Measurements from ENCODE around the gene KIF17.
A peak's percentile ranks its signal among the peaks of the same experiment; 100 is the strongest.

KIF17 gene

GRCh38 chr1:20670936-20671335 is 46.9 kb downstream of the KIF17 start:
- no peaks in the 10 kb centered on the region for H3K79me2 ChIP-seq (ENCODE audit: control insufficient read depth, insufficient read depth, low read length, unreplicated experiment)
- H3K27me3 ChIP-seq (ENCODE audit: insufficient read depth, low read length), result no peaks in the 10 kb centered on the region
- H3K4me1 ChIP-seq (ENCODE audit: control insufficient read depth, insufficient read depth, low read length, unreplicated experiment), result no peaks in the 10 kb centered on the region
- no peaks in the 10 kb centered on the region for H3K36me3 ChIP-seq (ENCODE audit: insufficient read depth, low read length)
- H3K4me3 ChIP-seq (ENCODE audit: low read depth, low read length), result no peak overlapping the region
- no peak overlapping the region for H3K27ac ChIP-seq (ENCODE audit: low read depth, low read length)
- no peak overlapping the region for H2AFZ ChIP-seq (ENCODE audit: low read length, unreplicated experiment)

DNA sequence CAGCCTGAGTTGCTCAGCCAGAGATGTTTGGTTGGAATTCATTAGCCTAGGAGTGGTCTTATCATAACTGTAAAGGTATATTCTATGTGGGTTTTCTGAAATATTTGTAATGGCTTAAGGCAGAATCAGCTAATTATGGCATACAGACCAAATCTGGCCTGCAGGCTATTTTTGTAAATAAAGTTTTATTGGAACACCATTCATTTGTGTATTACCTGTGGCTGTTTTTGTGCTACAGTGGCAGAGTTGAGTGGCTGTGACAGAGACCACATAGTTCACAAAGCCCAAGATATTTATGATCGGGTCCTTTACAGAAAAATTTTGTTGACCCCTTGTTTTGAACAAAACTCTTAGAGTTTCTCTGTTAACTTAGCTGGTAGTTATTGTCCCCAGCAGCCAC is 49.2 kb downstream of the KIF17 start:
- no peak overlapping the region for H2AFZ ChIP-seq (ENCODE audit: low read length, unreplicated experiment)
- H3K4me3 ChIP-seq (ENCODE audit: low read depth, low read length), result no peak overlapping the region
- H3K79me2 ChIP-seq (ENCODE audit: control insufficient read depth, insufficient read depth, low read length, unreplicated experiment), result no peaks in the 10 kb centered on the region
- H3K36me3 ChIP-seq (ENCODE audit: insufficient read depth, low read length), result no peaks in the 10 kb centered on the region
- H3K27me3 ChIP-seq (ENCODE audit: insufficient read depth, low read length), result no peaks in the 10 kb centered on the region
- no peak overlapping the region for H3K27ac ChIP-seq (ENCODE audit: low read depth, low read length)
- H3K4me1 ChIP-seq (ENCODE audit: control insufficient read depth, insufficient read depth, low read length, unreplicated experiment), result no peaks in the 10 kb centered on the region

- Histone ChIP-seq H3K27me3 (ENCODE audit: insufficient read depth, low read length) (no peaks in the 10 kb centered on the region), H3K79me2 (ENCODE audit: control insufficient read depth, insufficient read depth, low read length, unreplicated experiment) (no peaks in the 10 kb centered on the region), H3K4me3 (ENCODE audit: low read depth, low read length) (no peak overlapping the region), H2AFZ (ENCODE audit: low read length, unreplicated experiment) (no peak overlapping the region), H3K27ac (ENCODE audit: low read depth, low read length) (no peak overlapping the region), H3K4me1 (ENCODE audit: control insufficient read depth, insufficient read depth, low read length, unreplicated experiment) (peaks cover 6% of the 10 kb centered on the region), H3K36me3 (ENCODE audit: insufficient read depth, low read length) (no peaks in the 10 kb centered on the region)
Measured at GRCh38 chr1:20666804-20667203, 51.0 kb downstream of the KIF17 start.

DNA sequence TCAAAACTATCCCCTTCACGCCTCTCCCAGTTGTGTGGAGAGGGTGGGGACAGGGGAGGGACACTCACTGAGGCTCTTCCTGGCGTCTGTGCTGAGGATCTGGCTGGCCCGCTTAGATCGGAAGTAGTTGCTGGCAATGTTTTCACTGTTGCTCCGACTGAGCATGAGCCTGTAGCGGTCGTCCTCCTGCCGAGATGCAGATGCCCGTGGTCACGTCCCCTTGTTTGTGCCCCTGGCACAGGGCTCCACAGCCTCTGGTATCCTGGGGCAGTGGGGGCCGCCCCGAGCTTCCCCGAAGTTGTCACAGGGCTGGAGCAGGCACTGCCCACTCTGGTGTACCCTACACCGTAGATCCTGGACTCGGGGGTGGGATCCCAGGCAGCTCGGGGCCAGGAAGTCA is 51.7 kb downstream of the KIF17 start:
- peaks cover 1% of the 10 kb centered on the region for H3K79me2 ChIP-seq (ENCODE audit: control insufficient read depth, insufficient read depth, low read length, unreplicated experiment)
- H3K4me1 ChIP-seq (ENCODE audit: control insufficient read depth, insufficient read depth, low read length, unreplicated experiment), result peaks cover 6% of the 10 kb centered on the region
- no peaks in the 10 kb centered on the region for H3K27me3 ChIP-seq (ENCODE audit: insufficient read depth, low read length)
- no peak overlapping the region for H3K4me3 ChIP-seq (ENCODE audit: low read depth, low read length)
- no peaks in the 10 kb centered on the region for H3K36me3 ChIP-seq (ENCODE audit: insufficient read depth, low read length)
- no peak overlapping the region for H2AFZ ChIP-seq (ENCODE audit: low read length, unreplicated experiment)
- no peak overlapping the region for H3K27ac ChIP-seq (ENCODE audit: low read depth, low read length)

- peaks cover 6% of the 10 kb centered on the region for H3K79me2 ChIP-seq (ENCODE audit: control insufficient read depth, insufficient read depth, low read length, unreplicated experiment)
- H3K27me3 ChIP-seq (ENCODE audit: insufficient read depth, low read length), result no peaks in the 10 kb centered on the region
- no peaks in the 10 kb centered on the region for H3K36me3 ChIP-seq (ENCODE audit: insufficient read depth, low read length)
- H3K4me1 ChIP-seq (ENCODE audit: control insufficient read depth, insufficient read depth, low read length, unreplicated experiment), result peaks cover 6% of the 10 kb centered on the region
- no peak overlapping the region for H2AFZ ChIP-seq (ENCODE audit: low read length, unreplicated experiment)
- no peak overlapping the region for H3K4me3 ChIP-seq (ENCODE audit: low read depth, low read length)
- H3K27ac ChIP-seq (ENCODE audit: low read depth, low read length), result no peak overlapping the region
Measured at GRCh38 chr1:20665726-20666125, 52.1 kb downstream of the KIF17 start.

DNA sequence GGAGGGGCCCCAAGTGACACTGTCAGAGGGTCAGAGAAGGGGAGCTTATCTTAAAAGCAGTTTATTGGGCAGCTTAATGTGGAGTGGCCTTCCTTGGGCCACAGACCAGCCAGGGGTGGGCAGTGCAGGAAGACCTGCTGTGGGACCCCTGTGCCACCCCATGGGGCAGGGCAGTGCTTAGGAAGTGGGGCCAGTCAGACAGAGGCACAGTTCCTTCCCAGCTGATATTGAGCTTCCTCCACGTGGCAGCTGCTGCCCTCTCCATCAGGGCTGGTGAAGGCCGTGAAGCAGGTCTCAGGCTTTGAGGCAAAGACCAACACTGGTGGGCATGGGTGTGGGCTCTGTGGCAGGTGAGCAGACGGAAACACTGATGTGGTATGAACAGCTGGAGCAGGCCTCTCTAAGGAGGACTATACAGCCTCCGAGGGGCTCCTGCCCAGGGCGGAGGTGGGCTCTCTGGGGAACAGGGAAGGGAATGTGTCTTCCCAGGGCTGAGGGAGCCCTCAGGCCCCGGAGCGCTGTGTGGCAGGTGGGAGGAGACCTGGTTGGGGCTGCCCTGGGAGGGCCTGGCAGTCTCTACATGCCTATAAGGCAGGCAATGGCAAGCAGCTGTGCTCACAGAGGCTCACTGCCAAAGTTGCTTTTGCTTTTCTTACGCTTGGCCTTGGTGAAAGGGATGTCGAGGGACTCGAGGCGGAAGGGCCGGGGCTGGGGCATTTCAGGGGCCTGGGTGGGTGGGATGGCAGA is 53.7 kb downstream of the KIF17 start:
- Histone ChIP-seq H3K27me3 (ENCODE audit: insufficient read depth, low read length) (no peaks in the 10 kb centered on the region), H3K27ac (ENCODE audit: low read depth, low read length) (no peak overlapping the region), H3K79me2 (ENCODE audit: control insufficient read depth, insufficient read depth, low read length, unreplicated experiment) (peaks cover 21% of the 10 kb centered on the region), H3K4me3 (ENCODE audit: low read depth, low read length) (no peak overlapping the region), H3K4me1 (ENCODE audit: control insufficient read depth, insufficient read depth, low read length, unreplicated experiment) (peaks cover 15% of the 10 kb centered on the region), H2AFZ (ENCODE audit: low read length, unreplicated experiment) (no peak overlapping the region), H3K36me3 (ENCODE audit: insufficient read depth, low read length) (no peaks in the 10 kb centered on the region)

DNA sequence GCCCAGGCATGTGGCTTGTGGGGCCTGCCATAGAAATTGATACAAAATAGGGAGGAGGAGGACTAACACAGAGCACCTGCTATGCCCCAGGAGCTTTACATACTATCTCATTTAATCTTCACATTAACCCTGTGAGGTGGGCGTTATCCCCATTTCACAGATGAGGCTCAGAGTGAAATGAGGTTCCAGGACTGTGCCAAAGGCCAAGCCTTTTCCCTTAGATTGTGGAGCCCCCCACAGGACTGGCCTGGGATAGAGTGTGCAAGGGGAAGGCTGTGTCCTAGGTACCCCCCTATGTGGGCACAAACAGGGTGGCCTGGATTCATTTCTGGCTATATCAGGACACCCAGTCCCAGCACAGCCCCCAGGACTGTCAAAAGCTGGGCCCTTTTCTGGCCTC is 54.4 kb downstream of the KIF17 start:
- Histone ChIP-seq H3K4me3 (ENCODE audit: low read depth, low read length) (no peak overlapping the region), H2AFZ (ENCODE audit: low read length, unreplicated experiment) (no peak overlapping the region), H3K27me3 (ENCODE audit: insufficient read depth, low read length) (no peaks in the 10 kb centered on the region), H3K27ac (ENCODE audit: low read depth, low read length) (no peak overlapping the region), H3K79me2 (ENCODE audit: control insufficient read depth, insufficient read depth, low read length, unreplicated experiment) (peaks cover 28% of the 10 kb centered on the region), H3K36me3 (ENCODE audit: insufficient read depth, low read length) (0 out of 2 replicates have a peak, but pooled peaks cover 2% of the 10 kb centered on the region), H3K4me1 (ENCODE audit: control insufficient read depth, insufficient read depth, low read length, unreplicated experiment) (peaks cover 15% of the 10 kb centered on the region)

- Histone ChIP-seq H2AFZ (ENCODE audit: low read length, unreplicated experiment) (peak overlapping the region; percentile 67), H3K27ac (ENCODE audit: low read depth, low read length) (no peak overlapping the region), H3K4me1 (ENCODE audit: control insufficient read depth, insufficient read depth, low read length, unreplicated experiment) (peaks cover 15% of the 10 kb centered on the region), H3K79me2 (ENCODE audit: control insufficient read depth, insufficient read depth, low read length, unreplicated experiment) (peaks cover 40% of the 10 kb centered on the region), H3K27me3 (ENCODE audit: insufficient read depth, low read length) (no peaks in the 10 kb centered on the region), H3K4me3 (ENCODE audit: low read depth, low read length) (peak overlapping the region; percentile 99), H3K36me3 (ENCODE audit: insufficient read depth, low read length) (0 out of 2 replicates have a peak, but pooled peaks cover 6% of the 10 kb centered on the region)
Measured at GRCh38 chr1:20662110-20662475, 55.7 kb downstream of the KIF17 start.

DNA sequence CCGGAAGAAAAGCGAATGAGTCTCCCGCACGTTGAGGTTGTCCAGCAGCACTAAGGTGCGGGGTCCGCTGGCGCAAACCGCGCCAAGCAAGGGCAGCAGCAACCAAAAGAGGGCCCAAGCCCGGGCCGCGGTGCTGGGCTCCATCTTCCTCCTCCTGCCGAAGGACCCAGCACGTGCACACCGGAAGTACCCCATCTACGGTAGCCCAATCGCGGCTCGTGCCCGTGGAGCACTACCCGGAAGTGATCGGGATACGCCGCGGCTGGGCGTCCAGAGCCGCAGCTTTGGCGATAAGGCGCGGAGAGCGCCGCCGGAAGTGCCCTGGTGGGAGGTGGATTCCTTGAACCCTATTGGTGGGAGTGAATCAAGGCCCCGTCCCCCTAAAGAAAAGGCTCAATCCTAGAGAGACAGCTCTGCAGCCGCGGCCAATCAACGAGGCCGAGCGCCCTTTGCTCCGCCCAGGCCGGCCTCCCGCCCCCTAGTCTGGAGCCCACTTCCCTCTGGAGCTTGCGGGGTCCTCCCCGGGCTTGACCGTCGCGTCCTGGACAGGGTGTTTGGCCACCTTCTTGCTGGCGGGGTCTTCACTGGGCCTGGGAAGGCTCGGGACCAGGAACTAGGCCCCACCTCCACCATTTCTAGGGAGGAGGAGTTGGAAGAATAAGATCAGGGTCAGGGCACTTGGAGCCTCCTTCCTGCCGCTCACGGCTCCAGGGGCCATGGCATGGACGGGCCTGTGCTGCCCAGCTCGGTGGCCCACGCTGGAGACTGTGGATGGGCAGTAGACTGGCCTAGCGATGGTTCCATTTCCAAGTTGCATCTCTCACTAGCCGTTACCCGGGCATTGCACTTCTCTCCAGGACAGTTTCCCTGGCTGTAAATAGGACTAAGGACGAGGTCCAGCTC is 56.3 kb downstream of the KIF17 start, which contains the start of gene DDOST:
Gene DDOST (minus strand): TSS at position 163 of the 903 bp plus-strand sequence. CDS start 19 bp downstream, at position 144.
- H3K4me3 ChIP-seq (ENCODE audit: low read depth, low read length), result peak within 1 kb of the TSS; percentile 99
- H3K4me1 ChIP-seq (ENCODE audit: control insufficient read depth, insufficient read depth, low read length, unreplicated experiment), result peaks cover 15% of the 10 kb centered on the region
- H3K36me3 ChIP-seq (ENCODE audit: insufficient read depth, low read length), result 0 out of 2 replicates have a peak, but pooled peaks cover 6% of the 10 kb centered on the region
- no peaks in the 10 kb centered on the region for H3K27me3 ChIP-seq (ENCODE audit: insufficient read depth, low read length)
- H3K27ac ChIP-seq (ENCODE audit: low read depth, low read length), result no peak within 1 kb of the TSS
- peaks cover 45% of the 10 kb centered on the region for H3K79me2 ChIP-seq (ENCODE audit: control insufficient read depth, insufficient read depth, low read length, unreplicated experiment)
- H2AFZ ChIP-seq (ENCODE audit: low read length, unreplicated experiment), result peak within 1 kb of the TSS; percentile 89

DNA sequence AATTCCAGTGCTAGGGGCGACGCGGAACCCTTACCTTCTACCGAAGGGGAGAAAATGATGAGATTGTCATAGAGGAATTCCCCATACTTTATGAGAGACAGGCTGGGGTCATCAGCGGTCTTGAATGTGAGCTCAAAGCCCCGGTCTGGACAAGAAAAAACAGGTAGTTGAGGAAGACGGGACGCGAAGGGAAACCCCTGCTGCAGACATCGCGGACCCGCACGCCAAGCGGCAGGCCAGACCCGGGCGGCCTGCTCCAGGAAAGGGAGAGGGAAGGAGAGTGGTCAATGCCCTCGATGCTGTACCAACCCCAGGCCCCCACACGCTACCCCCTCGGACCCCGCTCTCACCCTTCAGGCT is 57.0 kb downstream of the KIF17 start:
- peak overlapping the region; percentile 89 for H2AFZ ChIP-seq (ENCODE audit: low read length, unreplicated experiment)
- H3K4me3 ChIP-seq (ENCODE audit: low read depth, low read length), result peak overlapping the region; percentile 99
- no peaks in the 10 kb centered on the region for H3K27me3 ChIP-seq (ENCODE audit: insufficient read depth, low read length)
- H3K79me2 ChIP-seq (ENCODE audit: control insufficient read depth, insufficient read depth, low read length, unreplicated experiment), result peaks cover 51% of the 10 kb centered on the region
- peaks cover 15% of the 10 kb centered on the region for H3K4me1 ChIP-seq (ENCODE audit: control insufficient read depth, insufficient read depth, low read length, unreplicated experiment)
- no peak overlapping the region for H3K27ac ChIP-seq (ENCODE audit: low read depth, low read length)
- peaks cover 11% of the 10 kb centered on the region; the same call in 1 of the 2 replicates for H3K36me3 ChIP-seq (ENCODE audit: insufficient read depth, low read length)

Measured in ACC112 (cell line).